HL-60 (cell line): ENCODE measurements around the gene NKPD1.

ENCODE experiments used
- DNase-seq, 2 experiments: peaks; one replicate each; pipeline ENCODE4 v3.0.0-alpha.2; 2010 to 2020; ENCODE audit warnings: low read depth in 1 of 2, low spot score in 1 of 2
- H3K27ac ChIP-seq: fragments of 250-450 bp; sonication (Bioruptor Pico); replicated peaks from 2 replicates; pipeline ENCODE4 v1.5.1; 2020; ENCODE audit warnings: mild to moderate bottlenecking, moderate library complexity
- H3K27me3 ChIP-seq: fragments of 250-450 bp; sonication (Bioruptor Pico); 2 replicates; pipeline ENCODE4 v1.5.1; 2021; ENCODE audit warnings: mild to moderate bottlenecking, moderate library complexity; ENCODE audit not compliant: insufficient read depth, poor library complexity, severe bottlenecking
- H3K4me3 ChIP-seq: replicated peaks from 2 replicates; pipeline ENCODE4 v1.5.1; 2011; ENCODE audit warnings: mild to moderate bottlenecking, control low read depth, low read length; ENCODE audit not compliant: insufficient read depth
- CTCF ChIP-seq: IDR thresholded peaks from one replicate; pipeline ENCODE4 v1.5.1; 2011; ENCODE audit warnings: low read length, control low read depth, inconsistent platforms; ENCODE audit not compliant: insufficient read depth
- GABPA ChIP-seq: IDR thresholded peaks from 2 replicates; pipeline ENCODE4 v1.6.1; 2012; ENCODE audit warnings: low read depth
- POLR2AphosphoS5 ChIP-seq: IDR thresholded peaks from 2 replicates; pipeline ENCODE4 v1.6.1; 2012; ENCODE audit warnings: low read depth
- REST ChIP-seq: IDR thresholded peaks from 2 replicates; pipeline ENCODE4 v1.6.1; 2012; ENCODE audit warnings: low read depth; ENCODE audit not compliant: insufficient replicate concordance
- SPI1 ChIP-seq: IDR thresholded peaks from 2 replicates; pipeline ENCODE4 v1.6.1; 2012; ENCODE audit warnings: low read depth, mild to moderate bottlenecking, borderline replicate concordance

The NKPD1 gene

GRCh38 chr19:45159971-45160324 lies 834 bp downstream of the NKPD1 start:
- Histone ChIP-seq H3K27me3 (peaks cover 20% of the 10 kb centered on the region), H3K4me3 (no peak overlapping the region), H3K27ac (no peak overlapping the region)
- DNase-seq, result no peak
- TF ChIP-seq POLR2AphosphoS5 (no peak), GABPA (no peak), REST (no peak), CTCF (no peak), SPI1 (no peak)

- DNase-seq, result no peak
- TF ChIP-seq SPI1, result no peak
- TF ChIP-seq CTCF, result no peak
- no peak for TF ChIP-seq GABPA
- TF ChIP-seq POLR2AphosphoS5, result no peak
- TF ChIP-seq REST, result no peak
- Histone ChIP-seq H3K4me3 (no peak overlapping the region), H3K27ac (no peak overlapping the region), H3K27me3 (peaks cover 24% of the 10 kb centered on the region)
Observed at GRCh38 chr19:45159210-45159970, 1.4 kb downstream of the NKPD1 start.

GRCh38 chr19:45158503-45159209 lies 2.1 kb downstream of the NKPD1 start:
- Histone ChIP-seq H3K27me3 (peaks cover 31% of the 10 kb centered on the region), H3K4me3 (no peak overlapping the region), H3K27ac (no peak overlapping the region)
- no peak for TF ChIP-seq POLR2AphosphoS5
- no peak for TF ChIP-seq REST
- no peak for TF ChIP-seq GABPA
- no peak for TF ChIP-seq CTCF
- no peak for TF ChIP-seq SPI1
- no peak for DNase-seq
